HG03025 (cell line): ENCODE results near the gene LPGAT1.

Experiments
- ATAC-seq: cut with Tn5 transposase; IDR thresholded peaks from one replicate; pipeline ENCODE4 v1.9.1; 2021; ENCODE audit warnings: mild to moderate bottlenecking, moderate library complexity; ENCODE audit not compliant: unreplicated experiment, low FRiP score

LPGAT1 gene

GRCh38 chr1:211829343-211830054 is 1.1 kb downstream of the LPGAT1 start:
- ATAC-seq, result no peak

GRCh38 chr1:211828584-211829342 is 1.8 kb downstream of the LPGAT1 start:
- ATAC-seq, result no peak

GRCh38 chr1:211827051-211827450 is 3.5 kb downstream of the LPGAT1 start:
- ATAC-seq, result no peak

GRCh38 chr1:211825980-211826379 is 4.6 kb downstream of the LPGAT1 start:
- no peak for ATAC-seq

- no peak for ATAC-seq
These were observed 7.7 kb downstream of the LPGAT1 start for GRCh38 chr1:211822677-211823407.

- ATAC-seq, result no peak
These were observed 14.0 kb downstream of the LPGAT1 start for GRCh38 chr1:211816586-211816985.

- ATAC-seq, result no peak
These were observed 16.2 kb downstream of the LPGAT1 start for GRCh38 chr1:211814313-211814712.

GRCh38 chr1:211813590-211813989 is 17.0 kb downstream of the LPGAT1 start:
- ATAC-seq, result no peak

GRCh38 chr1:211812584-211812983 is 18.0 kb downstream of the LPGAT1 start:
- ATAC-seq, result no peak

- ATAC-seq, result no peak
These were observed 18.7 kb downstream of the LPGAT1 start for GRCh38 chr1:211811848-211812247.

- no peak for ATAC-seq
These were observed 19.4 kb downstream of the LPGAT1 start for GRCh38 chr1:211811126-211811525.

GRCh38 chr1:211808475-211808874 is 22.1 kb downstream of the LPGAT1 start:
- ATAC-seq, result no peak

- no peak for ATAC-seq
These were observed 25.6 kb downstream of the LPGAT1 start for GRCh38 chr1:211804915-211805314.

GRCh38 chr1:211800925-211801607 is 29.5 kb downstream of the LPGAT1 start:
- no peak for ATAC-seq

- ATAC-seq, result no peak
These were observed 32.6 kb downstream of the LPGAT1 start for GRCh38 chr1:211797994-211798393.

- ATAC-seq, result no peak
These were observed 38.6 kb downstream of the LPGAT1 start for GRCh38 chr1:211791979-211792378.

- ATAC-seq, result no peak
These were observed 40.7 kb downstream of the LPGAT1 start for GRCh38 chr1:211789641-211790464.

GRCh38 chr1:211788626-211789025 is 41.9 kb downstream of the LPGAT1 start:
- ATAC-seq, result no peak

- ATAC-seq, result no peak
These were observed 46.7 kb downstream of the LPGAT1 start for GRCh38 chr1:211783897-211784296.

GRCh38 chr1:211783266-211783665 is 47.3 kb downstream of the LPGAT1 start:
- ATAC-seq, result no peak
